HG03432 (cell line): ENCODE measurements around the gene SLC39A11.
"Not testable (repeated sequence)": the region's sequence is repeated elsewhere in the genome, so short reads cannot be mapped to it uniquely, and the experiment has no call there.

Experiments
- ATAC-seq: cut with Tn5 transposase; IDR thresholded peaks from one replicate; pipeline ENCODE4 v1.9.1; 2021; ENCODE audit warnings: mild to moderate bottlenecking, moderate library complexity; ENCODE audit not compliant: unreplicated experiment

SLC39A11 gene

DNA sequence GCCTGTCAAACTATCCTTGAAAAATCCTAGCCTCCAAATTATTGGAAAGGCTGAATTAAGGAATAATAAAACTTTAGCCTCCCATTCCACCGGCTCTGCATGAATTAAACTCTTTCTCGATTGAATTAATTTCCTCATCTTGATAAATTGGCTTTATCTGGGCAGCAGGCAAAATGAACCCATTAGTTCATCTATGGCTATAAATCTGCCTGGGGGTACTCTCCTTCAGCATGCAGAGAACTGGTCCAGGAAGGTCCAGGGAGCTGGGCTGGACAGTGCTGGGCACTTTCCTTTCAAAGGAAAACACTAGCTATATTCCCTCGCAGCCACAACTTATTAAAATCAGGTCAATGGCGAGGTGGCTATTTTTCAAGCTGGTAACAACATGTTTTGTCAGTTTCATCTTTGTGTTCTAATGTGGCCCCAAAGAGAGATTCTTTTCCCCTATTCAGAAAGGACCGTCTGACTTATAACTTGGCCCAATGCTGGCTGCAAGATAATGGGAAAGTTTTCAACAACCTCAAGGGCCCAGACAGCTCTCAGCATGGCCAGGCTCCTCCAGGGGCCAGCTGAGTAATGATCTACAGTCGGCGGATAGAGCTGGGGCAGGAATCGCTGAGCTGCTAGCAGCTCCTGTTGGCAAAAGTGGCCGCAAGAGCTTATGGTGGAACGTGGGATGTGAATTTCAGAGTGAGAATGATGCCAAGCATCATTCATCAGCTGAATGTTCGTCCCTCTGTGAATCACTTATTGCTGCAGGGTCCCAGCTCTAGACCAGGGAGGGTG lies 326.9 kb downstream of the SLC39A11 start:
- ATAC-seq = no peak

DNA sequence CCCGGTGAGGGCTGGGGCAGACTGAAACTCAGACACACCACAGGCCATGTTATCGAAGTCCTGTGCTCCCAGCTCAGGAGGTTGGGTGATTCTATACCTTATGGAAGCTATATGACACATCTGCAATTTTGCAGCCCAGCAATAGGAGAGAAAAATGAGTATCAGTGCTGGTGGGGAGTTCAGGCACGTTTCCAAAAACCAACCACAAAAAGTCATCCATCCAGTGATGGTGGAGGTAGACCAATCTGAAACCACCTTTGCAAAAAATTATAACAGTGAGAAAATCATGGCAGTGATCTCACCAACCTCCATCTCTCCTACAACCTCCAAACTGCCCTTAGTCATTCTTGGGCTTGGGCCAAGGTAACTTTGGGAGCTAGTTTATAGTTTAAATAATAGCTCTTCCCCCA lies 327.9 kb downstream of the SLC39A11 start:
- ATAC-seq = no peak

DNA sequence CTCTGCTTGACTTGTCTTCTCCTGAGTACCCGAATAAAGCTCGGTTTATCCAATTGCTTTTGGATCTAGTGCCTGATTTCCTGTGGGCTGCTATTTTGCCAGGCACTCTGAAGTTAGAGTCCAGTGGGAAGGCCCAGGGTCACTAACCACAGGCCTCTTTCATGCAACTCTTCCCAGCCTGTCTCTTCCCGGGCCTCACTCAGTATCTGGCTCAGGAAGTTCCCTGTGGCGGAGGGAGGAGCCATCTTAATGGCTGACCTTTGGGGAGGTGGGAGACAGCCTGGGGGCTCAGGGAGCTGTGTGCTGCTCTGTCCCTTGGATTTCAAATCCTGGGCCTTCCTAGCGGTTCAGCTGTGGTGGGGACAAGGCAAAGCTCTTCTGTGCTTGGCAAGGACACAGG lies 328.5 kb downstream of the SLC39A11 start:
- ATAC-seq = no peak

DNA sequence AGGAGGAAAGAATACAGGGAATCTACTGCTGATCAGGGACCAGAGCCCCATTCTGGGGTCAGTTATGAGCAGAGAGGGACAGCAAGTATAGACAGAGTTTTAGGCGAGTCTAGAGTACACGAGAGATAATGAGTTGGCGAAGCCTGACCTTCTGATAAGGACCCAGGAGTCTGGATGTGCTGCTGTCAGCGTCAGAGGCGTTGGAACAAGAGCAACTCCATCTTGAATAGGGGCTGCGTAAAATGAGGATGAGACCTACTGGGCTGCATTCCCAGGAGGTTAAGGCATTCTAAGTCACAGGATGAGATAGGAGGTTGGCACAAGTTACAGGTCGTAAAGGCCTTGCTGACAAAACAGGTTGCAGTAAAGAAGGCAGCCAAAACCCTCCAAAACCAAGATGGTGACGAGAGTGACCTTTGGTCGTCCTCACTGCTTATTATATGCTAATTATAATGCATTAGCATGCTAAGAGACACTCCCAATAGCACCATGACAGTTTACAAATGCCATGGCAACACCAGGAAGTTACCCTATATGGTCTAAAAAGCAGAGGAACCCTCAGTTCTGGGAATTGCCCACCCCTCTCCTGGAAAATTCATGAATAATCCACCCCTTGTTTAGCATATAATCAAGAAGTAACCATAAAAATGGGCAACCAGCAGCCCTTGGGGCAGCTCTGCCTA lies 330.5 kb downstream of the SLC39A11 start:
- not testable (repeated sequence) for ATAC-seq

- no peak for ATAC-seq
These were observed 331.1 kb downstream of the SLC39A11 start for GRCh38 chr17:72761431-72761830.

- ATAC-seq = no peak
These were observed 332.1 kb downstream of the SLC39A11 start for GRCh38 chr17:72760368-72760767.

DNA sequence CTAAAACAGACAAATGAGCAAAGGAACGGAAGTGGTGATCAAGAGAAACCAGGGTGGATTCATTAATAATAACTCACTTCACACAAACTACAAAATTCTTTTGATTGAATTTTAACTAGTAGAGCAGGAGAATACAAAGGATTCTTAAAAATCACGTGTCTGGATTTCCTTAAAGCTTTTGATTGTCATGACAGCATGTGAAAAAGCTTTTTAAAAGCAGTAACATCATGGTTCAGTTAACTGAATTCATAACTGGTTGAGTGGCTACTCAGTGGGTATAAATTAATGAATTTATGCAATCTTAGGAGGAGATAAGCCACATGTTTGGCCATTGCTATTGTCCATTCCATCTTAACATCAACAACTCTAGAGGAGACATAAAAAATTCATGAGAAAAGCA lies 333.2 kb downstream of the SLC39A11 start:
- no peak for ATAC-seq

GRCh38 chr17:72756256-72756655 lies 336.2 kb downstream of the SLC39A11 start:
- ATAC-seq = no peak

DNA sequence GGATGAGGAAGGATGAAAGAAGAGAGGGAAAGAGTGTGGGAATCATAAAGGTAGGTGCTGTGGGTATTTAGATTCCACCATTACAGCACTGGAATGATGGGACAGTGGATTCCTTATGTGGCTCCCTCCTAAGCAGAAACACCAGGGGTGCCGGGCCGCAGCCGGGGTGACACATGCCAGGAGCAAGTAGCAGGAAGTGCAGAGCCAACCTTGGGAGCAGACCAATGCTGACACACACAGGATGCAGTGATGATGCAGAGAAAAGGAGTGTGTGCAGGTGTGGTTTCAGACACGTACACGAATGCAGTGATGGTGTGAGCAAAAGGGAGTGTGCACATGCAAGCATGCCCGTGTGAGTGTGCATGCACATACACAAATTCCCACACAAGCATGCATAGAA lies 338.0 kb downstream of the SLC39A11 start:
- ATAC-seq = no peak

DNA sequence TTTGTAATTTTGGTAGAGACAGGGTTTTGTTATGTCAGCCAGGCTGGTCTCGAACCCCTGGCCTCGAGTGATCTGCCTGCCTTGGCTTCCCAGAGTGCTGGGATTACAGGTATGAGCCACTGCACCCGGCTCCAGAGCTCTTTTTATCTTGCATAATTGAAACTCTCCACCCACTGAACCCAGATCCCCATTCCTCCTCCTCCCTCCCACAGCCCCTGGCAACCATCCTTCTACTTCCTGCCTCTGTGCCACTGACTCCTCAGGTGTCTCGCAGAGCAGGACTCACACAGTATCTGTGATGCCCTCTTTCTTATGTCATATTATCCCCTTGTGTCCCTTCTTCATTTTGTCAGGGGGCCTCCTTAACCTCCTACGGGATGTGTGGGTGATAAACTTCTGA lies 340.7 kb downstream of the SLC39A11 start:
- ATAC-seq = no peak

GRCh38 chr17:72749119-72749572 lies 343.3 kb downstream of the SLC39A11 start:
- no peak for ATAC-seq

DNA sequence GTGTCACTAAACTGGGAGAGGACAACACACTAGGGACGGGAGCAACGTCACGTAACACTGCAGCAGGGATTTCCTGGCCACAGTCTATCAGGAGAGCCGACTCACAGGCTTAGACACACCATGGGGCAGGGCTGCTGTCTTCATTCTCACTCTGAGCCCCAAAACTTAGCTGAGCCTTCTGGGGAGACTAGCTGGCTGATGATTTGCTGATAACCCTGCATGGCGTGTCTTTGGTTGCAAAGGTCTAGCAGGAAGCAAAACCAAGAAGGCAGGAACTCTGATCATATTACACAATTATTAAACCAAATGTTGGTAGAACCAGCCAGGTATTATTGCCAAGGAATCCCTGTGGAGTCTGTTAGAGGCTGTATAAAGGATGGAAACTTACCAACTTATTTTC lies 345.0 kb downstream of the SLC39A11 start:
- ATAC-seq = no peak

- ATAC-seq = no peak
These were observed 347.2 kb downstream of the SLC39A11 start for GRCh38 chr17:72745241-72745640.

GRCh38 chr17:72743037-72743467 lies 349.4 kb downstream of the SLC39A11 start:
- no peak for ATAC-seq

DNA sequence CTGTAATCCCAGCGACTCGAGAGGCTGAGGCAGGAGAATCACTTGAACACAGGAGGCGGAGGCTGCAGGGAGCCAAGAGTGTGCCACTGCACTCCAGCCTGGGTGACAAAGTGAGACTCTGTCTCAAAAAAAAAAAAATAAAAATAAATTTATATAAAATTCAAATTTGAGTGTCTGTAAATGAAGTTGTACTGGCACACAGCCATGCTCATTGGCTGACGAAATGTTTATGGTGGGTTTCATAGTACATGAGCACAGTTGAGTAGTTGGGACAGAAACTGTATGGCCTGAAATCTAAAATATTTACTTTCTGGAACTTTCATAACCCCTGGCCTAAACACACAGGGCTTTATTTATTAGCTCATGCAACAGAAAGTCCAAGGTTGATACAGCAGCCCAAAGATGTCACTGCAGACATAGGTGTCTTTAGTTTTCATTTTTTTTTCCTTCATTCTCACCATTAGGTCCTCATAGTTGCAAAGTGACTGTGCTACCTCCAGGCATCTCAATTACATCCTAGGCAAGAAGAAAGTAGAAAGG lies 355.3 kb downstream of the SLC39A11 start:
- no peak for ATAC-seq

DNA sequence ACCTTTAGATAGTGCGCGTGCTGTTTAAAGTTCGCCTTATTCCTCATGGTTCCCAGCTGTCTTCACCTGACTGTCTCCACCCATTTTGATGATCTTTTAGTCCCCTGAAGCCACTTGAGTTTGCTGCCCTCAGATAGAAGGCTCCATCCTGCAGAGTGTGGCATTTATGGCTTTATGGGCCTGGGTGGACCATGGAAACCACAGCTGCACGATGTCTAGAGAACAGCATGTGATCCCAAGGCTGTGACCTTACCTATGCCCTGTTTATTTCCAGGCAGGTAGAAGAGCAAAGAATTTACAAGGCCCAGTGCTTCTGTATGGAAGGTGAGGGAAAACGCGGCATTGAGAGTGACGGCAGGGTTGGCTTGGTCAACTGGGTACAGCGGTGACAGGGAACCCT lies 356.9 kb downstream of the SLC39A11 start:
- ATAC-seq = no peak

DNA sequence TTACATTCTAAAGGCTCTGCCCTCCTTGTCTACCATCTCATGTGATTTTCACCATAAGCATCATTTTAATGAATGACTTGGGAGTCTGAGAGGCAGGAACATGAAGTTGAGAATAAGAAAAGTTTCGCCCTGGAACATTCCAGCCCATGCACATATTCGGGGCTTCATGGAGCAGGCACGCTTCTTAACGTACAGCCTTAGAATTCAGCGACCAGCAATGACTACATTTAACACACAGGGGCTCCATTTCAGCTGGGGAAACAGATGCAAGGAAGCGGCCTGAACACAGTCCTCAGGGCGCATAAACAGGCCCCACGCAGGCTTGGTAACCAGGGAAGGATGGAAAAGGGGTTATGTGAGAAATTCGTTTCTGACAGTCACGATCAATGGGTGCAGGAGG lies 357.4 kb downstream of the SLC39A11 start:
- no peak for ATAC-seq

DNA sequence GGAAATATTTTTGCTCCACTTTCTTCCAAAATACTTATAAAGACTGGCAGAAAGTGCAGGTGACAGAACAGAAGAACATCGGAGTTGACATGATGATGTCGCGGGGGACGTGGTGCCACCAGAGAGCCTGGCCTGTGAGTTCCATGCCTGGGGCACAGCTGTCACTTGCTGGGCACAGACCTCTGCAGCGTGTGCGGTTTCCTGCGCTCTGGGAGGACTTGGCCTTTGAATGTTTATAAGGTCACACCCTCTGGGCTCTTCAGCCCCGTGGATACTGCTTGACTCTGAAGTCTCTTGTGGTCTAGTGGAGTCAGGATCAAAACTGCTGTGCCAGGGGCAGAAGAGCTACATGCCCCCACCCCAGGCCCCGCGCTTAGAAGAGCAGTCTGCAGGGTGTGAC lies 357.9 kb downstream of the SLC39A11 start:
- no peak for ATAC-seq

DNA sequence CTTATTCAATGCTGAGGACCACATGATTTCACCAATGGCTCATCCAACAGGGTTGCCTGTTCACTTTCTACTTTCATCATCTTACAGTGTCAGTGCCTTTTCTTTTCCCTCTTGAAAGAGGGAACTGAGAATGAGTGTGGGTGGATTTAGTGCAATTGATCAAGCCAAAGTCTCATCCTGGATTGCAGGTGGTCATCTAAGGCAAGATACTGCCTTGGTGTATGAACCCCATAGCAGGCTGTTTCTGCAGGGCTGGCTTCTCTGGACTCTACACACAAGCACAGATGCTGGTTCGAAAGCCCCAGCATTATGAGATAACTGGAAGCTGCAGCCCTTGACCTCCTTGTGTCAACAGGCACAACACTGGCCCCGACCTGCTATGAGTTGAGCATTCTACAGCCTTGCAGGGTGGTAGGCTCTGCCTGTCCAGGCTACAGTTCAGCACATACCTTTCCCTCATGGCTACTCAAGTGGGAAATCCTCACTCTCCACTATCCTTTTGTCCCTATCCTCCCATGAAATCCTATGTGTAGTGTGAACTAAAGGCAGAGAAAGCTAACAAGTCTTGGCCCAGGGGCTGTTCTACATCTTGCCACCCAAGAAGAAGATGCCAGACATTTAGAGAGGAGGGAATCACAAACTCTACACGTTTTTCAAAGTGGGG lies 358.7 kb downstream of the SLC39A11 start:
- peak; percentile 51 for ATAC-seq

GRCh38 chr17:72732893-72733618 lies 359.4 kb downstream of the SLC39A11 start:
- ATAC-seq = no peak

- ATAC-seq = no peak
These were observed 362.4 kb downstream of the SLC39A11 start for GRCh38 chr17:72730077-72730476.
